Osteocyte (in vitro differentiated cells): ENCODE results near the gene HDAC4. TPM values are rescaled to one million over a fixed set of nuclear protein-coding genes. Genes with fewer than 3 reads are reported as not detected.

Source experiments
- DNase-seq: peaks from one replicate; pipeline ENCODE4 v3.0.0; 2021; ENCODE audit warnings: mixed read lengths; ENCODE audit not compliant: unreplicated experiment; ENCODE audit errors: extremely low spot score
- H3K27ac Mint-ChIP-seq: one replicate; pipeline ENCODE4 v1.8.0; 2021; ENCODE audit warnings: mild to moderate bottlenecking, mixed read lengths; ENCODE audit not compliant: unreplicated experiment
- H3K27me3 Mint-ChIP-seq: one replicate; pipeline ENCODE4 v1.8.0; 2021; ENCODE audit warnings: mixed read lengths; ENCODE audit not compliant: unreplicated experiment
- H3K36me3 Mint-ChIP-seq: one replicate; pipeline ENCODE4 v1.8.0; 2021; ENCODE audit warnings: mixed read lengths; ENCODE audit not compliant: unreplicated experiment
- H3K4me1 Mint-ChIP-seq: one replicate; pipeline ENCODE4 v1.8.0; 2021; ENCODE audit warnings: mixed read lengths; ENCODE audit not compliant: unreplicated experiment
- H3K4me3 Mint-ChIP-seq: one replicate; pipeline ENCODE4 v1.8.0; 2021; ENCODE audit warnings: mild to moderate bottlenecking, moderate library complexity, mixed read lengths; ENCODE audit not compliant: unreplicated experiment
- H3K9me3 Mint-ChIP-seq: one replicate; pipeline ENCODE4 v1.8.0; 2021; ENCODE audit warnings: mixed read lengths; ENCODE audit not compliant: unreplicated experiment
- CTCF ChIP-seq: fragments of 200-600 bp; sonication (generic); IDR thresholded peaks from 2 replicates; pipeline ENCODE4 v1.5.0; 2021; ENCODE audit warnings: antibody characterized with exemption, mild to moderate bottlenecking, moderate library complexity
- total RNA-seq: library from RNA; stranded (reverse); gene quantifications from 2 replicates; pipeline ENCODE4 v1.2.1, GENCODE V29; 2021

Gene HDAC4
- total RNA-seq, 1 donor from 2014 or later, result 30.3 TPM

DNA sequence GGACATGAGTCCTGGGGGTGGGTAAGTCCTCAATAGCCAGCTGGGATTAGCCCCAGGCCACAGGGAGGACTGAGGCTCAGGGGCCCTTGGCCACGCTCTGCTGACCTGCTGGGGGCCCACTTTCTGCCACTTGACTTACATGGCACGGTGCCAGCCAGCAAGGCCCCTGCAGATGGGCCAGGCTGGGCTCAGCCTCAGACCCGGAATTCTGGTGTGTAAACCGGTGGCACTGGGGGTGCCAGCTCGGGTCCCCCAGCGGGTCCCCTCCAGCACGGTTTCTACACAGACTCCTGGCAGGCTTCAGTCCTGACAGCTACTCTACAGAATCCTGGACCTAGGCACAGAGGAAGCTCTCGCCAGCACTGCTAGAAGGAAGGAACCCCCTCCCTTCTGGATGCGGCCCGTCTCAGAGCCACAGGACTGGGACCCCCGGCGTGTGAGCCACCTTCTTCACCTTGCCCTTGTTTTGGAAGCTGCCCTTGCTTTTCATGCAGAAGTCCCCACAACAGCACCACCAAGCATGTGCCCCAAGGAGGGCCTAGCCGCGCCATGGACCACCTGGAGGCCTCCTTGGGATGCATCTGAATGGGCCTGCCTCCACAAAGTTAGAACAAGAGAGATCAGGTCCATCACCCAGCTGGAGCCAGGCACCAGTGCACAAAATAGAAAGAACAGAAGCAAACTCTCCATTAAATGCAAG, 8.0 kb downstream of the HDAC4 start:
- peaks cover 3% of the 10 kb centered on the region for H3K36me3 Mint-ChIP-seq
- H3K27ac Mint-ChIP-seq, result no peak overlapping the region
- no peak overlapping the region for H3K4me3 Mint-ChIP-seq
- peaks cover 8% of the 10 kb centered on the region for H3K4me1 Mint-ChIP-seq
- no peaks in the 10 kb centered on the region for H3K9me3 Mint-ChIP-seq
- no peak for TF ChIP-seq CTCF
- H3K27me3 Mint-ChIP-seq, result no peaks in the 10 kb centered on the region
- DNase-seq, result no peak

- Mint-ChIP-seq H3K27ac (no peak overlapping the region), H3K27me3 (no peaks in the 10 kb centered on the region), H3K4me3 (no peak overlapping the region), H3K4me1 (peaks cover 8% of the 10 kb centered on the region), H3K36me3 (peaks cover 3% of the 10 kb centered on the region), H3K9me3 (no peaks in the 10 kb centered on the region)
- TF ChIP-seq CTCF, result no peak
- no peak for DNase-seq
Measured at GRCh38 chr2:239392072-239392357, 8.8 kb downstream of the HDAC4 start.

DNA sequence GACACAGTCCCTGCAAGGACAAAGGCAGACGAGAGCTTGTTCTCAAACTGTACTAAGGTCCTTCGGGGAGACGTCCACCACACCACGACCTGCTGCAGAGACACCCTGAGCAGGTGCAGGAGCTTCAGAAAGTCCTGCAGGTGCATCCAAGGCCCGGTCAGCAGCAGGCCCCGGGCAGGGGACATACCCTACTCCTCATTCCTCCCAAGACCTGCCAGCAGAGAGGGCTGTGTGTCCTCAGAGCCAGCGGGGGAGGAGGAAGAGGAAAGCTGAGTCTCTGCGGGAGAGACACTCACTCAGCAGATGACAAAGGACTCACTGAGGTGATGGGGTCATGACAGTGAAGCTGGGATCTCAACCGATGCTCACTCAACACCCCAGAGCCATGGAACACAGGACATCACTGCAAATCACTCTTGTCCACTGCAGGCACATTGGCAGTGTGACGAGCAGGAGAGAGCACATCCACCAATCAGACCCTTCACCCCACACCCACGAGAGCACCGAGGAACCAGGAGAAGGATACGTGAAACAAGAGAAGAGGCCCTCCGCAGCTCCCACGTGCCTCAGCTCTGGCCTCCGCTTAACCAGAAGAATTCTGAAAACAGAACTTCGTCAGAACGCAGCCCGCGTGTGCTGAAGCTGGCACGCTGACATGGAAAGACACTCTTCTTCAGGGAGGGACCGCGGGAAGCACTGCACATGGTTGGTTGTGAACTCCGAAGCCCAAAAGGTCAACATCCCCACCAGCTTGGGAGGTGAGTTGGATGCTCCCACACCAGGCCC, 9.3 kb downstream of the HDAC4 start:
- Mint-ChIP-seq H3K9me3 (no peaks in the 10 kb centered on the region), H3K27me3 (no peaks in the 10 kb centered on the region), H3K36me3 (peaks cover 3% of the 10 kb centered on the region), H3K27ac (no peak overlapping the region), H3K4me1 (peaks cover 8% of the 10 kb centered on the region), H3K4me3 (no peak overlapping the region)
- TF ChIP-seq CTCF, result no peak
- no peak for DNase-seq

GRCh38 chr2:239390546-239391285, 10.1 kb downstream of the HDAC4 start:
- DNase-seq, result no peak
- no peaks in the 10 kb centered on the region for H3K27me3 Mint-ChIP-seq
- no peak for TF ChIP-seq CTCF
- H3K4me3 Mint-ChIP-seq, result no peak overlapping the region
- H3K27ac Mint-ChIP-seq, result no peak overlapping the region
- peaks cover 8% of the 10 kb centered on the region for H3K4me1 Mint-ChIP-seq
- H3K36me3 Mint-ChIP-seq, result peaks cover 3% of the 10 kb centered on the region
- H3K9me3 Mint-ChIP-seq, result no peaks in the 10 kb centered on the region
